Erythroblast (primary cell): ENCODE results near the gene TAGLN2.

ENCODE experiments used
- GATA1 ChIP-seq: IDR thresholded peaks from 2 replicates; pipeline ENCODE4 v1.6.1; 2011; ENCODE audit warnings: low read depth, mild to moderate bottlenecking, control low read depth, low read length, moderate library complexity
- POLR2A ChIP-seq: IDR thresholded peaks from 2 replicates; pipeline ENCODE4 v1.6.1; 2011; ENCODE audit warnings: mild to moderate bottlenecking, low read length

- TF ChIP-seq POLR2A (no peak), GATA1 (no peak)
Observed at GRCh38 chr1:159952932-159953331, 27.6 kb upstream of the TAGLN2 start.
